ENCODE measurements around the gene PTTG1IP.

- no peak for TF ChIP-seq CTCF (optimal IDR thresholded peaks at IDR 0.05 in 1 of 3, IDR thresholded peaks at IDR 0.05 in 1 of 3, conservative IDR thresholded peaks at IDR 0.05 in 1 of 3; ENCODE audit: extremely low read depth in 1 of 3, insufficient read depth in 2 of 3, low read length in 3 of 3)
- no peak for TF ChIP-seq EZH2 (IDR thresholded peaks at IDR 0.05; ENCODE audit: low read length)
Measured at GRCh38 chr21:44910229-44911067, 37.0 kb upstream of the PTTG1IP start.
